ENCODE data around the gene SHB. TPM values are rescaled to one million over a fixed set of nuclear protein-coding genes. Genes with fewer than 3 reads are reported as not detected.

The SHB gene
- total RNA-seq, 1 donor from 2014 or later: 25.3 TPM

- H3K27ac ChIP-seq: peak overlapping the region; percentile 46
- intact Hi-C loops (cut with DNase I): no loop called here
Observed at GRCh38 chr9:37909326-37909725, 159.7 kb downstream of the SHB start.

DNA sequence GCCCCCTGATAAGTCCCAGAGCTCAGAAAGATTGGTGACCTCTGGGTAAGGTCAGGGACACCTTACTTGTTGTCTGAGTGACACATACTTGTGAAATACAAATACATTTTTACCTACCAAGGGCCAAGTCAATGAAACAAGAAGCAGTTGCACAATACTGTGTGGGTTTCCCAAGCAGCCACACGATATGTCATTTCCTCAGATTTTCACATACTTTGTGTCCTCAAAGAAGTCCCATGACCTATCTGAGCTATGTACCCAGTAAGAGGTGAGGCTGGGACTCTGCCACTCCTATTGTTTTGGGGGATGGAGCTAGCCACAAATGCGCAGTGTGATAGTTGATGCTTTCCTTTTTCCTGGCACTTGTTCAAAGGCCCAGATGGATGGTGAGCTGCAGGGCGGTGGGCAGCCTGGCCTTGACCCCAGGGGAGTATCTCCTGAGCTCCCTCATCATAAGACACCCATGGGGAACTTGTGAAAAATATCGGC, 160.3 kb downstream of the SHB start:
- H3K36me3 ChIP-seq: no peaks in the 10 kb centered on the region
- TF ChIP-seq, protein P1, sequence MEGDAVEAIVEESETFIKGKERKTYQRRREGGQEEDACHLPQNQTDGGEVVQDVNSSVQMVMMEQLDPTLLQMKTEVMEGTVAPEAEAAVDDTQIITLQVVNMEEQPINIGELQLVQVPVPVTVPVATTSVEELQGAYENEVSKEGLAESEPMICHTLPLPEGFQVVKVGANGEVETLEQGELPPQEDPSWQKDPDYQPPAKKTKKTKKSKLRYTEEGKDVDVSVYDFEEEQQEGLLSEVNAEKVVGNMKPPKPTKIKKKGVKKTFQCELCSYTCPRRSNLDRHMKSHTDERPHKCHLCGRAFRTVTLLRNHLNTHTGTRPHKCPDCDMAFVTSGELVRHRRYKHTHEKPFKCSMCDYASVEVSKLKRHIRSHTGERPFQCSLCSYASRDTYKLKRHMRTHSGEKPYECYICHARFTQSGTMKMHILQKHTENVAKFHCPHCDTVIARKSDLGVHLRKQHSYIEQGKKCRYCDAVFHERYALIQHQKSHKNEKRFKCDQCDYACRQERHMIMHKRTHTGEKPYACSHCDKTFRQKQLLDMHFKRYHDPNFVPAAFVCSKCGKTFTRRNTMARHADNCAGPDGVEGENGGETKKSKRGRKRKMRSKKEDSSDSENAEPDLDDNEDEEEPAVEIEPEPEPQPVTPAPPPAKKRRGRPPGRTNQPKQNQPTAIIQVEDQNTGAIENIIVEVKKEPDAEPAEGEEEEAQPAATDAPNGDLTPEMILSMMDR (IDR thresholded peaks at IDR 0.05): no peak
- no peaks in the 10 kb centered on the region for H3K27me3 ChIP-seq (ENCODE audit: low read depth)
- no peak overlapping the region for H3K4me3 ChIP-seq
- ATAC-seq: peak; percentile 67 to 77
- DNase-seq: no peak
- peaks cover 33% of the 10 kb centered on the region for H3K4me1 ChIP-seq
- H3K27ac ChIP-seq: peak overlapping the region; percentile 46
- intact Hi-C loops (cut with DNase I): no loop called here
- no peaks in the 10 kb centered on the region for H3K9me3 ChIP-seq

More at GRCh38 chr9:37909326-37909725, 159.7 kb downstream of the SHB start:
- ATAC-seq (no peak), DNase-seq (no peak)
- peaks cover 39% of the 10 kb centered on the region for H3K4me1 ChIP-seq
- TF ChIP-seq, protein P1 (IDR thresholded peaks at IDR 0.05): no peak
- H3K9me3 ChIP-seq: no peaks in the 10 kb centered on the region
- H3K36me3 ChIP-seq: no peaks in the 10 kb centered on the region
- no peaks in the 10 kb centered on the region for H3K27me3 ChIP-seq (ENCODE audit: low read depth)
- no peak overlapping the region for H3K4me3 ChIP-seq

GRCh38 chr9:37908283-37908682, 160.7 kb downstream of the SHB start:
- Histone ChIP-seq H3K36me3 (no peaks in the 10 kb centered on the region), H3K4me3 (no peak overlapping the region), H3K9me3 (no peaks in the 10 kb centered on the region), H3K4me1 (peaks cover 31% of the 10 kb centered on the region), H3K27me3 (ENCODE audit: low read depth) (no peaks in the 10 kb centered on the region), H3K27ac (peak overlapping the region; percentile 46)
- DNase-seq: no peak
- intact Hi-C loops (cut with DNase I): no loop called here
- TF ChIP-seq, protein P1 (IDR thresholded peaks at IDR 0.05): no peak
- ATAC-seq: peak in 1 of 2 donors; percentile 9

DNA sequence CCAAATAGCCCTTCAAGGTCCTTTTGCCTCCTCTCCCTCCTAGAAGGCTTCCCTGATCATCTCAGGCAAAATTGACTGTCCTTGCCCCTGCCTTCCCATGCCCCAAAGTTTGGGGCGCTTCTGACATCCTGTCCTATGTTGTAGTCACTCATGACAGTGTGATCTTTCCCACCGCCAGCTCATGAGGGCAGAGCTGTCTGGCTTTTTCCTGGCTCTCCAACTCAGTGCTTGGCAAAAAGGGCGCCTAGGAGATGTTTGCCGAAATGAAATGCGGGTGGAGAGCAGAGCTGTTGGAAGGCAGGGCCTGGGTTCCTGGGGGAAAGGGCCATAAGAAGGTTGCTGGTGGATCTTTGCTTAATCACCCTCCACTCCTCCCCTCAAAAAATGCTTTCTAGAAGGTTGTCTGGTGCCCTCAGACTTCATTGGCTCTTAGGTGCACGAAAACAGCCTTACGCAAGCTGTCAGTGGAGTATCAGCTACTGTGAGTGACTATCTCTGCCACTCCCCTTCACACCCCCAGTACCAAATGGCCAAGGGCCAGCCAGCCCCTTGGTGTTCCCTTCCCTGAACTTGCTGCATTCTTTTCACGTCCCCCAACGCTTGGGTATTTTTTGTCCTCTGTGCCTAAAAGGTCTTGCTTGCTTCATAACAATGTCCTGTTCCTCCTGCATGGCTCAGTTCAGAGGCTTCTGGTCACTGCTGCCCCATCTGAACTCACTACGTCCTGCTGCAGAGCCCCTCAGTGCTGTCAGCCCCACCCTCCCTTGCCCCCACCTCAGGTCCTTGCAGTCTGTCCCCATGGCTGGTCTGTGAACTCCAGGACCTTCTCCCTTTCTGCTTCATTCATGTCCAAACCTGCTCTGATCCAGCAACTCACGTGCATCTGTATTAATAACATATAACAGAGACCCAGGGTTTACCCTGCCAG, 162.5 kb downstream of the SHB start:
- no peaks in the 10 kb centered on the region for H3K9me3 ChIP-seq
- H3K27ac ChIP-seq: no peak overlapping the region
- intact Hi-C loops (cut with DNase I): no loop called here
- DNase-seq (no peak), ATAC-seq (no peak)
- no peaks in the 10 kb centered on the region for H3K36me3 ChIP-seq
- TF ChIP-seq, protein P1 (IDR thresholded peaks at IDR 0.05): no peak
- H3K4me1 ChIP-seq: peaks cover 47% of the 10 kb centered on the region
- H3K4me3 ChIP-seq: no peak overlapping the region
- H3K27me3 ChIP-seq (ENCODE audit: low read depth): no peaks in the 10 kb centered on the region

GRCh38 chr9:37905776-37906175, 163.3 kb downstream of the SHB start:
- DNase-seq: no peak
- no peaks in the 10 kb centered on the region for H3K9me3 ChIP-seq
- intact Hi-C loops (cut with DNase I): no loop called here
- peaks cover 48% of the 10 kb centered on the region for H3K4me1 ChIP-seq
- H3K27ac ChIP-seq: no peak overlapping the region
- ATAC-seq: no peak
- no peaks in the 10 kb centered on the region for H3K27me3 ChIP-seq (ENCODE audit: low read depth)
- TF ChIP-seq, protein P1 (IDR thresholded peaks at IDR 0.05): no peak
- H3K36me3 ChIP-seq: no peaks in the 10 kb centered on the region
- no peak overlapping the region for H3K4me3 ChIP-seq

Data from lower lobe of right lung (tissue), 2 donors.